ENCODE measurements around the gene LY6G6F.
A peak's percentile ranks its signal among the peaks of the same experiment; 100 is the strongest.

The LY6G6F gene

DNA sequence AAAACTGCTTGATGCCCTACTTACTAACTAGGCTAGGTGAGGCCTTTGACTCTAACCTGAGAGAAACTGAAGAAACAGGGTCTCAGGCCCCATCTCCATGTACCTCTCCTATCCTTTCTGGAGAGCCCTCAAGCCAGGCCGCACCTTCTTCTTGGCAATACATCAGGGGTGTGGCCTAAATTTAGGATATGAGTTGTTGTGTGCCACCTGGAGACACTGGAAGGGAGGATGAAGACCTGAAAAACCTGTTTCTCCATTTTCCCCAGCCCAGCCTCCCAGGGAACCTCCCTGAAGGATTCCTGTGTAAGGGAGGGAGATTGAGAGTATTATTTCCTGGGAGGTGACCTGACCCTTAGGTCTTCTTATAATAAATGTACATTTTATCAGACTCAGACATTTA is 11.6 kb downstream of the LY6G6F start:
- no peak for TF ChIP-seq POLR2A (IDR thresholded peaks at IDR 0.05; ENCODE audit: low read length)
- TF ChIP-seq GATA1 (IDR thresholded peaks at IDR 0.05; ENCODE audit: low read depth, low read length), result no peak
- no peak for DNase-seq

DNA sequence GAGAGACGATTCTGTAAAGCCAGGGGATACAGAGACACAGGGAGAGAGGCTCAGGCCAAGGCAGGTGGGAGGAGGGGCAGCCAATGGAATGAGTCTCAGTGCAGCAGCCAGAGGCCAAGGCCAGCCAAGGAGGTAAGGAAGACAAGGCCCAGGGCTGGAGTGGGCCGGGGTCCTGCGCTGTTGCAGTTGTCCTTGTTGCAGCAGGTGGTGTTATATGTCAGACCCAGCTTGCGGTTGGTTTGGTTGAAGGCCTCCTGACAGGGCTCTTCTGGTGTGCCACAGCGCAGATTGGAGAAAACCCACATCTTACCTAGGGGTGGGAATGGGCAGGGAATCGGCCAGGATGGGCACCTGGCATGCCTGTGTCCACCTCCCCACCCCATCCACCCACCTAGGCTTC is 12.3 kb downstream of the LY6G6F start:
- DNase-seq, result no peak
- TF ChIP-seq POLR2A (IDR thresholded peaks at IDR 0.05; ENCODE audit: low read length) (no peak), GATA1 (IDR thresholded peaks at IDR 0.05; ENCODE audit: low read depth, low read length) (no peak)

DNA sequence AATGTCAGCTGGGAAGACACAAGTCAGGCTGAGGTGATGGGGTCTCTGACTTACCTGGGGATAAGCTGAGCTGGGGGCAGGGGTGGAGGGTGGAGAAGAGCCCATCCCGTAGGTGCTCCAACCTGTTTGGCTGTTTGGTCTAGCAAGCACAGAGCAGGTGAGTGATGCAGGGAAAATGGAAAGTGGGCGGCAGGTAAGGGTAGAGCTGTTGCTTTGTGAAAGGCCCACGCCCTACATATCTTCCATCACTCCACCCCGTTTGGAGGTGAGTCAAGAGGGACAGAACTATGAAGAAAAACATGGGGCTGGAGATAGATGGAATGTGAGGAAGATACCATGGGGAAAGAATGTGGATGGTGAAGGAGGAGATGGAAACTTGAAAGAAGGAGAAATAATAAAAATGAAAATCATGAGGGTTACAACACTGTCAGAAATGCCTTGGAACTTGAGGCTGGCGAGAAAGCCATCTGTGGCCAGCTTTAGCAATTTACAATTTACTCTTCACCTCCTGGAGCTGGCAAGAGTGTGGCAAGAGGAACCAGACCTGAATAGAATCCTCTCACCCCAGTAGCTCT is 13.6 kb downstream of the LY6G6F start:
- TF ChIP-seq GATA1 (IDR thresholded peaks at IDR 0.05; ENCODE audit: low read depth, low read length) (no peak), POLR2A (IDR thresholded peaks at IDR 0.05; ENCODE audit: low read length) (no peak)
- DNase-seq, result no peak

DNA sequence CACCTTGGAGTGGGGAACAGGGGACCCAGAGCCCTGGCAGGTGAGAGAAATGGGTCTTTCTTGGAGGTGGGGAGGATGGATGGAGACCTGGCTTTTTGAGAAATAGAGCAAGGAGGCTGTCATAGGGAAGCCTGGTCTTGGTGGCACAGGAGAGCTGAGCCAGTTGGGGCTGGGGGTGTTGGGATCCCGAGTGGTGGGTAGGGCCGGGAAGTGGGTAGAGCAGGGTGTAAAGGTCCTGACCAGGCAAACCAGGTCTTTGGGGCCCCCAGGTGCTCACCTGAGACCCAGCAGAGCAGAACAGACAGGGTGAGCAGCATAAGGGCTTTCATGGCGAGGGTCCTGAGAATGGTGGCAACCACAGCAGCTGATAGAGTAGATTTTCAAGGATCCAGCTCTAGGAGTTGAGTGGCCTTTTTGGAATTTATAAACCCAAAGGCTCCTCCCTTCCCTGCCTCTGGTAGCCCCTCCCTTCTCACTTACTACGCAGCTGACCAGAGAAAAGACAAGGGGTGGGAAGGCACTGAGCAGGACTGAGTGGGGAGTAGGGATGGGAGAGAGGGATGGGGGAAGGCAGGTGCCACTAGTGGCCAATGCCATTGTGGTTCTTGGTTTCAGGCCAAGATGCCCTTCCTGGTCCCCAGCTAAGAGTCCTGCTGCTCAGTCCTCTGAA is 14.8 kb downstream of the LY6G6F start, which contains the start of gene LY6G6C:
Gene LY6G6C, minus strand, starts transcription at position 396 of the 670 bp plus-strand sequence. Its CDS starts 67 bp downstream, at position 329.
- DNase-seq, result no peak
- no peak for TF ChIP-seq POLR2A (IDR thresholded peaks at IDR 0.05; ENCODE audit: low read length)
- no peak for TF ChIP-seq GATA1 (IDR thresholded peaks at IDR 0.05; ENCODE audit: low read depth, low read length)

DNA sequence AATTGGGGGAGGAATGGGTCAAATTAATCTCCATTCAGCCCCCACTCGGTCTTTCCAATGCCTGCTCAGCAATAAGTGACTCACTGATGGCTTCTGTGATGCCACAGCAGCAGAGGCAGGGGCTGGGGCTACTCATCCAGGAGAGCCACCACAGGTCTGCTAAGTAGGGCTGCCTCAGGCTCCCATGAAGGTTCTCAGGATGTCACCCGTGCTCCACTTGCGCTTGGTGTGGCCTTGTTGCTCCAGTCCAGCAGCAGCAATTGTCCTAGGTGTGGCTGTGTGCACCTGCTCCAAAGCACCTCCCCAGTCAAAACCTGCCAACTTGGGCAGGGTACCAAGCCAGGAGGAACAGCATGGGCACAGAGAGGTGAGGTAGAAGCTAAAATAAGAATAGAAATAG is 15.5 kb downstream of the LY6G6F start:
- no peak for DNase-seq
- TF ChIP-seq POLR2A (IDR thresholded peaks at IDR 0.05; ENCODE audit: low read length) (no peak), GATA1 (IDR thresholded peaks at IDR 0.05; ENCODE audit: low read depth, low read length) (no peak)

DNA sequence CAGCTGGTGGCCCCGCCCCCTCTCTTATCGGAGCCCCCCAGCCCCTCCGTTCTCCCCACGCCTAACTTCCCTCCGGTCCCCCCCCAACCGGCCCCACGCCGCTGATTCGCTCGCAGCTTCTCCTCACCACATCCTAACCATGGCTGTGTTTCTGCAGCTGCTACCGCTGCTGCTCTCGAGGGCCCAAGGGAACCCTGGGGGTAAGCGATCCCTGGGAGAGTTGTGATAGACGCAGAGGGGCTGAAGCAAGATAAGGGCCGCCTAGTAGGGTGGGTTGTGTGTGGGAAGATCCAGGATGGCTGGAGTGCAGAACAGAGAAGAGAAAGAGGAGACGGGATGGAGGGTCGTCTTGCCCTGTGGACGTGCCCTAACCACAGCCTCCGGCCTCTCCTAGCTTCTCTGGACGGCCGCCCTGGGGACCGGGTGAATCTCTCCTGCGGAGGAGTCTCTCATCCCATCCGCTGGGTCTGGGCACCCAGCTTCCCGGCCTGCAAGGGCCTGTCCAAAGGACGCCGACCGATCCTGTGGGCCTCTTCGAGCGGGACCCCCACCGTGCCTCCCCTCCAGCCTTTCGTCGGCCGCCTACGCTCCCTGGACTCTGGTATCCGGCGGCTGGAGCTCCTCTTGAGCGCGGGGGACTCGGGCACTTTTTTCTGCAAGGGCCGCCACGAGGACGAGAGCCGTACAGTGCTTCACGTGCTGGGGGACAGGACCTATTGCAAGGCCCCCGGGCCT is 16.7 kb downstream of the LY6G6F start, which contains the start of gene MPIG6B:
Gene MPIG6B, plus strand, starts transcription at position 129 of the 735 bp plus-strand sequence. Its CDS starts 11 bp downstream, at position 140.
- TF ChIP-seq POLR2A (IDR thresholded peaks at IDR 0.05; ENCODE audit: low read length) (no peak), GATA1 (IDR thresholded peaks at IDR 0.05; ENCODE audit: low read depth, low read length) (no peak)
- no peak for DNase-seq

DNA sequence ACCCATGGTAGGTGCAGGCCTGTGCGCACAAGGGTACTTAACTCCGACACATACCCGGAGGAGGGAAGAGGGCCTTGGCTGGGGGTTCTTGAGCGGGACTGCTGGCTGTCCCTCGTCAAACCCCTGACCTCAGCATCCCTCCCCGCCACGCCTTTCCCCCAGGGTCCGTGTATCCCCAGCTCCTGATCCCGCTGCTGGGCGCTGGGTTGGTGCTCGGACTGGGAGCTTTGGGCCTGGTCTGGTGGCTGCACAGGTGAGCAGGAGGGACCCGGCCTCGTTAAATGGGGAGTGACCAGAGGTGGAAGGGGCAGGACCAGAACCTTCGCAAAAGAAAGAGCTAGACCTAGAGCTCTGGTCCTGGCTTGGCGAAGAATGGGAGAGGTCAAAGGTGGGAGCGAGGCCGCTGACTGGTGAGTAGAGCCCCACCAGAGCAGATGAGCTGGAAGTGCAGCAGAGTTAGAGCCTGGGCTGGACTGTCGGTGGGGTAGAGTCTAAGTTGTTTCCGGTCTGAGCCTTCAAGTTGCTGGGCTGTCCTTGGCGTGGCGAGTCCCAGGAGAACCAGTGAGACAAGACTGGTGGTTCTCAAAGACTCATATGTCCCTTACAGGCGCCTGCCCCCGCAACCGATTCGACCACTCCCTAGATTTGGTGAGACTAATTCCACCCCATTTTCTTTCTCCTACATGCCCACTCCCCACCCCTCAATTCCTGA is 17.5 kb downstream of the LY6G6F start:
- DNase-seq, result no peak
- no peak for TF ChIP-seq GATA1 (IDR thresholded peaks at IDR 0.05; ENCODE audit: low read depth, low read length)
- no peak for TF ChIP-seq POLR2A (IDR thresholded peaks at IDR 0.05; ENCODE audit: low read length)

DNA sequence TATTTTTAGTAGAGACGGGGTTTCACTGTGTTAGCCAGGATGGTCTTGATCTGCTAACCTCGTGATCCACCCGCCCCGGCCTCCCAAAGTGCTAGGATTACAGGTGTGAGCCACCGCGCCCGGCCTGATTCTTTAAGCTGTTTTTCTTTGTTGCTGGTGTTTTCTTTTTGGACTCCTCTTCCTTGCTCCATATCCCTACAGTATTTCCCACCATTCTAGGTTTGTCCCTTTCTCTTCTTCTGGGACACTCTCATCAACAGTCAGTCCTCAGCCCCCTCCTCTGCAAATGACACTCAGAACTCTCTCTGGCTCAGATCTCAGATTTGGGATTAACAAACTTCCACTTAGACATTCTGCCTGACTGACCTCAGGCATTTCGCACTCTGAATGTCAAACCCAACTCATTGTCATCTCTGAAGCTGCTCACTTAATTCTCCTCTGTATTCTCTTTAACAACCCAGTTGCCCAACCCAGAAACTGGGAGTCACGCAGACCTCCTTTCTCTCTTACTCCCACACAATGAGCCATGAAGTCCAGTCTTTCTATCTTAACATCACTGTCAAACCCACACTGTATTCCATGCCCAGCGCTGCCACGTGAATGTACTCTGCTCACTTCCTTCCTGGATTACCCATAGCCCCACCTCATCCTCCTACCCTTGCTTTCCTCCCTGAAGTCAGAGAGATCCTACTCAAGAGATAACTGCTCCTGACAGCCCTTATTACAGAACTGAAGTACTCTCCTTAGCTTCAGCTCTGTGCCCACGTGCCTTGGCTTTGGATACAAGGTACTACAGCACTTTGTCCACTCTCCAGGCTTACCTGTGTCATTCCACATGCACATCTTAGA is 19.1 kb downstream of the LY6G6F start:
- no peak for TF ChIP-seq GATA1 (IDR thresholded peaks at IDR 0.05; ENCODE audit: low read depth, low read length)
- no peak for TF ChIP-seq POLR2A (IDR thresholded peaks at IDR 0.05; ENCODE audit: low read length)
- DNase-seq, result peak in 1 of 2 experiments; percentile 34

DNA sequence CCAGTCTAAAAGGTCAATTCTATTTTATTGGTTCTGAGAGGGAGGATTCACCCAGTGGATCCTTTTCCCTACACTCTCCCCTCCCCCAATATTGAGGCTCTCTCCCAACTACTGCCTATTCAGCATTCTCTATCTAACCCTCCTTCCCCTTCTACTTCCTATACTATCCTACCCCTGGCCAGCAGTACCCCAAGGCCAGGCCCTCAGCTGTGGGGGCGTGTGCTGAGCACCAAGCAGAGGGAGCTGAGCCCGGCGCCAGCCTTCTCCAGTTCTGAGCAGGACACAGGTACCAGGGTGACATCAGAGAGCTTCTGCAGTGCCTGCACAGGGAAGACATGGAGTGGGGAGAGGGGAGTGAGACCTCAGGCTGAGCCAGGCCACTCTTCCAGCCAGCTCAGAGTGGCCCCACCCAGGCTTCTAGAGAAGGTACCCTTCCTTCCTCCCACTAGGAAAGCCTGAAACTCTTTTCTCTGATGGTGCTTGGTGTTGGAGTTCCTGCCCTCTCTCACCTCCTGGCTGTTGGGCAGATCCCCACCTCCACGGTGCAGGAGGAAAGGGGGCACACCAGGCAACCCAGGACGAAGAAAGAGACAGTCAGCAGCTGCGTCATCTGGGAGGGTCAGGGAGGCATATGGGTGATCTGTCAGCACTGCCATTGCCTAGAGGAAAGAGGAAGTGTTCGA is 20.5 kb downstream of the LY6G6F start:
- no peak for TF ChIP-seq GATA1 (IDR thresholded peaks at IDR 0.05; ENCODE audit: low read depth, low read length)
- TF ChIP-seq POLR2A (IDR thresholded peaks at IDR 0.05; ENCODE audit: low read length), result peak; percentile 30
- peak; percentile 39 to 68 for DNase-seq

DNA sequence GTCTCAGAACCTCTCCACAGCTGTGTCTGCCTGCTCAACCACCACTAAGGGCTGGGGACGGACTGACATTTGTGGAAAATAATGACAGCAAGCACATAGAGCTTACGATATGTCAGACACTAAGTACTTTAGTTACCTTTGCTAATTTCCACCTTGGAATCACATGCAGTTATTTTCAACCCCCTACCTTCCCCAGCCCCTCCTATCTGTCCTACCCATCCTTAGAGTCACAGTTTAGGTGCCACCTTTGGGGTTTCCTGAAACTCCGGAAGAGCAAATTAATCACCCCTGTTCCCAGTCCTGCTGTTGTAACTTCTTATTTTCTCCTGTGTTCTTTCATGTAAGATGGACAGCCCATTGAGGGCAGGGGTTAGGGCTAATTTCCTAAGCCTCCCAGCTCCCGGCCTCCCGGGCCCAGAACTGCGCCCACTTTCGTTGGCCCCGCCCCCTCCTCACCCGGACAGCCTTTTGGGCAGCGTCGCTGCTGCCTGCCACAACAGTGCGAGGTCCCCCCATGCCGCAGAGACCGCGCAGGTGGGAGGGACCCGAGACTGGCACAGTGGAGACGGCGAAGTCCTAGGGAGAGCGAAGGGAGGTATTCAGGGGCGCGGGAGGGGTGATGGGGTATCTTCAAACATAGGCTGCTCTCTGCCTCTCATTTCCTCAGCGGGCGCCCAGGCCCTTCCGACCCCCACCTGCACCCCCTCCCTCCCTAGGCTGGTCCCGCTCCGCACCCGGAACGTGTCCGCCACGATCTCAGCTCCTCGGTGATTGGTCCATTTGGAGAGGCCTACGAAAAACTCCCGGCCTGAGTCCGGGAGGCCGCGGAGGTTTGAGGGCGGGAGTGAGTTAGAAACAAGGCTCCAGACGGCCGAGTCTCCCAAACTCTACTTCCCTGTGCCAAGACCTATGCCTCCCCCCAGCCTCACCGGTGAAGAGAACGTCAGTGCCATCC is 21.3 kb downstream of the LY6G6F start:
- DNase-seq, result no peak
- TF ChIP-seq GATA1 (IDR thresholded peaks at IDR 0.05; ENCODE audit: low read depth, low read length) (no peak), POLR2A (IDR thresholded peaks at IDR 0.05; ENCODE audit: low read length) (no peak)

DNA sequence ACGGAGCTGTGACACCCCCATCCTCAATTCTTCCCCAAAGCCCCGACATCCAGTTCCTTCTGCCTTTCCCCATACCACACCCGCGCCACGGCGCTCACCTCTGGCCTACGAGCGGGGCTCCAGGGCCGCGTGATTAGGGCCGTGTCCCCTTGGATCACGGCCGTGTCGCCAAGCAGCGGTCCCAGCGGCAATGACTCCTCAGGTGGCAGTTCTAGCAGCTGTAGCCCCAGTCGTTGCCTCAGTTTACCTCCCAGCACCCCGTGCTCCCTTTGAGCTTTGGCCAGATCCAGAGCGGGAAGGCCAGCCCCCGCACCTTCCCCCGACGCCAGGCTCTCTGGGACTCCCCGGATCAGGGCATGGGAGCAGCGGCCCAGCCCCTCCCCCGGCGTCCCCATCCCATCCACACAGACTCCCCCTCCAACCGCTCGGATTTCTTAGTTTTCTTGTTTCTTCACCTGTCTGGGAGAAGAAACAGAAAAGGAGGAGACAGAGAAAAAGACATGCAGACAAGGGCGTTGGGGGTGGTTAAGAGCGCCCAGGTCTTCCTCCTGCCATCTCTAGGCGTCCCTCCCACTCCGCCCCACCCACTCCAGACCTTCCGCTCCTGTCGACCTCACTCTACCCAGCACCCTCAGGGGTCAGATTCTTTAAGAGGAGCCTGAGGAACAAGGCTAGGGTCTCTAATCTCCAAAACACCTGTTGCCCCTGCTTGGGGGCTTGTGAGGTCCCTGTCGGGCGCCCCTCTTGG is 22.3 kb downstream of the LY6G6F start, which contains the start of gene DDAH2:
Gene DDAH2, minus strand, starts transcription at position 533 of the 748 bp plus-strand sequence. Its CDS starts 138 bp downstream, at position 395.
- DNase-seq, result no peak
- TF ChIP-seq POLR2A (IDR thresholded peaks at IDR 0.05; ENCODE audit: low read length) (no peak), GATA1 (IDR thresholded peaks at IDR 0.05; ENCODE audit: low read depth, low read length) (no peak)
